Osteocyte (in vitro differentiated cells): ENCODE data around the gene SHMT1. TPM values are rescaled to one million over a fixed set of nuclear protein-coding genes. Genes with fewer than 3 reads are reported as not detected.
"Not testable (repeated sequence)": the region's sequence is repeated elsewhere in the genome, so short reads cannot be mapped to it uniquely, and the experiment has no call there.

Experiments used
- DNase-seq: peaks from one replicate; pipeline ENCODE4 v3.0.0; 2021; ENCODE audit warnings: mixed read lengths; ENCODE audit not compliant: unreplicated experiment; ENCODE audit errors: extremely low spot score
- H3K27ac Mint-ChIP-seq: one replicate; pipeline ENCODE4 v1.8.0; 2021; ENCODE audit warnings: mild to moderate bottlenecking, mixed read lengths; ENCODE audit not compliant: unreplicated experiment
- H3K27me3 Mint-ChIP-seq: one replicate; pipeline ENCODE4 v1.8.0; 2021; ENCODE audit warnings: mixed read lengths; ENCODE audit not compliant: unreplicated experiment
- H3K36me3 Mint-ChIP-seq: one replicate; pipeline ENCODE4 v1.8.0; 2021; ENCODE audit warnings: mixed read lengths; ENCODE audit not compliant: unreplicated experiment
- H3K4me1 Mint-ChIP-seq: one replicate; pipeline ENCODE4 v1.8.0; 2021; ENCODE audit warnings: mixed read lengths; ENCODE audit not compliant: unreplicated experiment
- H3K4me3 Mint-ChIP-seq: one replicate; pipeline ENCODE4 v1.8.0; 2021; ENCODE audit warnings: mild to moderate bottlenecking, moderate library complexity, mixed read lengths; ENCODE audit not compliant: unreplicated experiment
- H3K9me3 Mint-ChIP-seq: one replicate; pipeline ENCODE4 v1.8.0; 2021; ENCODE audit warnings: mixed read lengths; ENCODE audit not compliant: unreplicated experiment
- total RNA-seq: library from RNA; stranded (reverse); gene quantifications from 2 replicates; pipeline ENCODE4 v1.2.1, GENCODE V29; 2021
- TF ChIP-seq, protein P1 (sequence below): fragments of 200-600 bp; sonication (generic); IDR thresholded peaks from 2 replicates; pipeline ENCODE4 v1.5.0; 2021; ENCODE audit warnings: antibody characterized with exemption, mild to moderate bottlenecking, moderate library complexity

The SHMT1 gene
- total RNA-seq, 1 donor from 2014 or later, result 5.4 TPM

DNA sequence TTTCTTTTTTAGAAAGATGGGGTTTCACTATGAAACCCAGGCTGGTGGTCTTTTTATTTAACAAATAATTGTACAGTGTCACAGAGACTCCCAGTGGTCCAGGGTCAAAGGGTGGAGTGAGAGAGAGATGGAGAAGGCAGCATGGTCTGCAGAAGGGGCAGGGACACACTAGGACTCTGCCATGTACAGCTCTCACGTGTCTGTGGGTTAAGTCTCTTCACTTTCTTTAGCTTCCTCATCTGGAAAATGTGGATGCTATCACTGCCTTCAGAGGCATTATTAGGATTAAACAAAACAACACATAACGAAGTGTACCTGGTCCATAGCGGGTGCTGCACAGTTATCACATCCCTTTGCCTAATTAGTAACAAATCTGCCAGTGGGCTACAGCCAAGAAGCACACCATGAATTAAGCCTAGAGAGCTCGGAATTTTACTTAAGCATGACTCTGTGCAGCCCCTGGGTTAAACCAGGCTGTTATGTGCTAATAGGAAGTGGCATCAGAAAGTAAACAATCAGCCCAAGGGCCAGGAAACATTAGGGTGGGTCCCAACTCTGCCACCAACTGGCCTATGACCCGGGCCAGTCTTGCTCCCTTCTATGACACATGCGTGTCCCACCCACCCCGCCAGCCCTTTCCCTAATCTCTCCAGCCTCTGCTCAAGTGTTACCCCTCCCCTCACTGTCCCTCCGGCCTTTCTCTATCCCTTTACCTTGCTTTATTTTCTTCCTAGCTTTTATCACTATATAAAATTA is 62.4 kb downstream of the SHMT1 start:
- DNase-seq, result no peak
- TF ChIP-seq, protein P1, sequence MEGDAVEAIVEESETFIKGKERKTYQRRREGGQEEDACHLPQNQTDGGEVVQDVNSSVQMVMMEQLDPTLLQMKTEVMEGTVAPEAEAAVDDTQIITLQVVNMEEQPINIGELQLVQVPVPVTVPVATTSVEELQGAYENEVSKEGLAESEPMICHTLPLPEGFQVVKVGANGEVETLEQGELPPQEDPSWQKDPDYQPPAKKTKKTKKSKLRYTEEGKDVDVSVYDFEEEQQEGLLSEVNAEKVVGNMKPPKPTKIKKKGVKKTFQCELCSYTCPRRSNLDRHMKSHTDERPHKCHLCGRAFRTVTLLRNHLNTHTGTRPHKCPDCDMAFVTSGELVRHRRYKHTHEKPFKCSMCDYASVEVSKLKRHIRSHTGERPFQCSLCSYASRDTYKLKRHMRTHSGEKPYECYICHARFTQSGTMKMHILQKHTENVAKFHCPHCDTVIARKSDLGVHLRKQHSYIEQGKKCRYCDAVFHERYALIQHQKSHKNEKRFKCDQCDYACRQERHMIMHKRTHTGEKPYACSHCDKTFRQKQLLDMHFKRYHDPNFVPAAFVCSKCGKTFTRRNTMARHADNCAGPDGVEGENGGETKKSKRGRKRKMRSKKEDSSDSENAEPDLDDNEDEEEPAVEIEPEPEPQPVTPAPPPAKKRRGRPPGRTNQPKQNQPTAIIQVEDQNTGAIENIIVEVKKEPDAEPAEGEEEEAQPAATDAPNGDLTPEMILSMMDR, result no peak
- no peaks in the 10 kb centered on the region for H3K9me3 Mint-ChIP-seq
- H3K36me3 Mint-ChIP-seq, result peaks cover 40% of the 10 kb centered on the region
- no peaks in the 10 kb centered on the region for H3K4me1 Mint-ChIP-seq
- H3K27ac Mint-ChIP-seq, result no peak overlapping the region
- H3K27me3 Mint-ChIP-seq, result no peaks in the 10 kb centered on the region
- no peak overlapping the region for H3K4me3 Mint-ChIP-seq

DNA sequence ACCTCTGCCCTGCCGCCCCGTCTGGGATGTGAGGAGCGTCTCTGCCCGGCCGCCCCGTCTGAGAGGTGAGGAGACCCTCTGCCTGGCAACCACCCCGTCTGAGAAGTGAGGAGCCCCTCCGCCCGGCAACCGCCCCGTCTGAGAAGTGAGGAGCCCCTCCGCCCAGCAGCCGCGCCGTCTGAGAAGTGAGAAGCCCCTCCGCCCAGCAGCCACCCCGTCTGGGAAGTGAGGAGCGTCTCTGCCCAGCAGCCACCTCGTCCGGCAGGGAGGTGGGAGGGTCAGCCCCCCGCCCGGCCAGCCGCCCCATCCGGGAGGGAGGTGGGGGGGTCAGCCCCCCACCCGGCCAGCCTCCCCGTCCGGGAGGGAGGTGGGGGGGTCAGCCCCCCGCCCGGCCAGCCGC is 65.3 kb downstream of the SHMT1 start:
- H3K27me3 Mint-ChIP-seq, result not testable (repeated sequence)
- peaks cover 35% of the 10 kb centered on the region for H3K36me3 Mint-ChIP-seq

DNA sequence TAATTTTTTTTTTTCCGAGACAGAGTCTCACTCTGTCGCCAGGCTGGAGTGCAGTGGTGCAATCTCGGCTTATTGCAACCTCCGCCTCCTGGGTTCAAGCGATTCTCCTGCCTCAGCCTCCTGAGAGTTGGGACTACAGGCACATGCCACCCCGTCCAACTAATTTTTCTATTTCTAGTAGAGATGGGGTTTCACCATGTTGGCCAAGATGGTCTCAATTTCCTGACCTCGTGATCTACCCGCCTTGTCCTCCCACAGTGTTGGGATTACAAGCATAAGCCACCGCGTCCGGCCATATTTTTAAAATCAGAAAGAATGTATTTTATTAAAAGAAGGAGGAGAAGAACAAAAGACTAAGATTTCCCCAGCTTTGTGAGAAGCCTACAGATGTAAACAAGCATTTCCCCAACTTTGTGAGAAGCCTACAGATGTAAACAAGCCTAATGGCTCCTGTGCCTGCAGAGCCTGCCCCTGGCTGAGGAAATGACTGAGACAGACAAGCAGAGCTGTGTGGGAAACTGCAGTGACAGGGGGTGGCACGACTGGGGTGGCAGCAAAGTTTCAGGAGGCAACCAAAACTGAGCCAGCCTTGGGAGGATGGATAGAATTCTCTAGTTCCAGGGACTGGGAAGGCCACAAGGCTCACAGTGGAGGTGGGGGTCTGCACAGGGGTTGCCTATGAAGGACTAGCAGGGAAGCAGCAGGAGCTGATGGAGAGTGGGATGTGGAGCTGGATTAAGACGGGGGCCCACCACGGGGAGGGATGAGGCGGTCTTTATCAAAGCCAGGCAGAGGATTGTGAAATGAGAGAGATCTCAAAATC is 71.4 kb downstream of the SHMT1 start:
- no peaks in the 10 kb centered on the region for H3K9me3 Mint-ChIP-seq
- peaks cover 46% of the 10 kb centered on the region for H3K36me3 Mint-ChIP-seq
- DNase-seq, result no peak
- no peak overlapping the region for H3K27ac Mint-ChIP-seq
- TF ChIP-seq, protein P1, result no peak
- H3K27me3 Mint-ChIP-seq, result no peaks in the 10 kb centered on the region
- no peaks in the 10 kb centered on the region for H3K4me1 Mint-ChIP-seq
- H3K4me3 Mint-ChIP-seq, result no peak overlapping the region

More for the DNA sequence above, 65.3 kb downstream of the SHMT1 start:
- not testable (repeated sequence) for H3K9me3 Mint-ChIP-seq, H3K4me3 Mint-ChIP-seq, H3K27ac Mint-ChIP-seq, DNase-seq, H3K4me1 Mint-ChIP-seq

DNA sequence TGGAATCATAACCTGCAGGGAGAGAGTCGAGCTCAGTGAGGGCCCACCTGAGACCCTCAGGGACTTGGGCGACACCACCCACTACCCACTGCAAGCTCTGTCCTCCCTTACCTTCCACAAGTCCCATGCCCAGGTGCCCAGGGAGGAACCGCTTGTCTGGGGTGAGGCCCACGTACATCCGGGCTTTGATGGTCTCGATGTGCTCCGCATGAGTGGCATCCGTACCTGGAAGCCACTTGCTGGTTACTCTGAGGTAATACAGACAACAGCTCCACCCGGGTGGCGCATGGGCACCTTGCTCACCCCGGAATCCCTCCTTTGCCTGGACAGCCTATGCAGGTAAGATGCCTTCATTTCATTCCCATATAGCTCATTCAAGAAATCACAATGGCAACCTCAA is 78.1 kb downstream of the SHMT1 start:
- H3K4me3 Mint-ChIP-seq, result no peak overlapping the region
- no peaks in the 10 kb centered on the region for H3K4me1 Mint-ChIP-seq
- H3K27ac Mint-ChIP-seq, result no peak overlapping the region
- peaks cover 58% of the 10 kb centered on the region for H3K36me3 Mint-ChIP-seq
- H3K9me3 Mint-ChIP-seq, result no peaks in the 10 kb centered on the region
- TF ChIP-seq, protein P1, result no peak
- H3K27me3 Mint-ChIP-seq, result no peaks in the 10 kb centered on the region
- no peak for DNase-seq

DNA sequence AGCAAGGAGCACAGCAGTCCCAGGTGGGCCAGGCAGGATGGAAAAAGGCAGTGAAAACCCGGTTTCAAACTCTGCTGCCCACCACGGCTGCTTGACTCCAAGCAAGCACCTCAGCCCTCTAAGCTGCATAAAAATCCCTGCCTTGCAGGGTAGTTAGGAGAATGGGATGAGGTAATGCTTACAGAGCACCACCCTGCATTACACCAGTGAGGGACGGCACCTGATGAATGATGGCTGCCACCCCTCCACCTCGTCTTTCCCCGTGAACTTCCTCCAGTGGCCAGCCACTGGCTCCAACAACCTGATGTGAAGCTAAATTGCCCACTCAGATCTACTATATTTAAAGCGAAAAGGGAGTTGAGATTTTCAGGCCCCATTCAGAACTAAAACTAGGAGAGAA is 81.6 kb downstream of the SHMT1 start:
- no peaks in the 10 kb centered on the region for H3K27me3 Mint-ChIP-seq
- H3K4me1 Mint-ChIP-seq, result no peaks in the 10 kb centered on the region
- TF ChIP-seq, protein P1, result no peak
- H3K9me3 Mint-ChIP-seq, result no peaks in the 10 kb centered on the region
- no peak overlapping the region for H3K4me3 Mint-ChIP-seq
- H3K36me3 Mint-ChIP-seq, result peaks cover 44% of the 10 kb centered on the region
- no peak for DNase-seq
- H3K27ac Mint-ChIP-seq, result no peak overlapping the region
